ENCODE data around the gene PKNOX1.
"Not testable (repeated sequence)": the region's sequence is repeated elsewhere in the genome, so short reads cannot be mapped to it uniquely, and the experiment has no call there.

The PKNOX1 gene

GRCh38 chr21:42988236-42988965, 14.0 kb downstream of the PKNOX1 start:
- H3K4me3 ChIP-seq (ENCODE audit: low read length), result no peak overlapping the region
- DNase-seq (ENCODE audit: low read depth), result no peak
- TF ChIP-seq CTCF (IDR thresholded peaks at IDR 0.05; ENCODE audit: insufficient read depth, low read depth, low read length, missing control alignments), result no peak

- not testable (repeated sequence) for H3K4me3 ChIP-seq (ENCODE audit: low read length); DNase-seq (ENCODE audit: low read depth)
Measured at GRCh38 chr21:42989370-42989769, 15.0 kb downstream of the PKNOX1 start.

- H3K4me3 ChIP-seq (ENCODE audit: low read length), result no peak overlapping the region
- TF ChIP-seq CTCF (IDR thresholded peaks at IDR 0.05; ENCODE audit: insufficient read depth, low read depth, low read length, missing control alignments), result no peak
- DNase-seq (ENCODE audit: low read depth), result no peak
Measured at GRCh38 chr21:42989816-42990650, 15.7 kb downstream of the PKNOX1 start.

GRCh38 chr21:42991992-42992740, 17.8 kb downstream of the PKNOX1 start:
- no peak for TF ChIP-seq CTCF (IDR thresholded peaks at IDR 0.05; ENCODE audit: insufficient read depth, low read depth, low read length, missing control alignments)
- H3K4me3 ChIP-seq (ENCODE audit: low read length), result no peak overlapping the region
- DNase-seq (ENCODE audit: low read depth), result peak; percentile 73

- no peak overlapping the region for H3K4me3 ChIP-seq (ENCODE audit: low read length)
- DNase-seq (ENCODE audit: low read depth), result no peak
- no peak for TF ChIP-seq CTCF (IDR thresholded peaks at IDR 0.05; ENCODE audit: insufficient read depth, low read depth, low read length, missing control alignments)
Measured at GRCh38 chr21:42993051-42993712, 18.8 kb downstream of the PKNOX1 start.

- H3K4me3 ChIP-seq (ENCODE audit: low read length), result no peak overlapping the region
- peak; percentile 86 for DNase-seq (ENCODE audit: low read depth)
- TF ChIP-seq CTCF (IDR thresholded peaks at IDR 0.05; ENCODE audit: insufficient read depth, low read depth, low read length, missing control alignments), result no peak
Measured at GRCh38 chr21:42997053-42997452, 22.7 kb downstream of the PKNOX1 start.

GRCh38 chr21:42997983-42998382, 23.6 kb downstream of the PKNOX1 start:
- not testable (repeated sequence) for H3K4me3 ChIP-seq (ENCODE audit: low read length)

GRCh38 chr21:42999152-42999551, 24.8 kb downstream of the PKNOX1 start:
- H3K4me3 ChIP-seq (ENCODE audit: low read length); DNase-seq (ENCODE audit: low read depth): not testable (repeated sequence)

More at GRCh38 chr21:42997983-42998382, 23.6 kb downstream of the PKNOX1 start:
- not testable (repeated sequence) for DNase-seq (ENCODE audit: low read depth)

GRCh38 chr21:43000041-43000440, 25.7 kb downstream of the PKNOX1 start:
- not testable (repeated sequence) for DNase-seq (ENCODE audit: low read depth); H3K4me3 ChIP-seq (ENCODE audit: low read length)
